CD4-positive, alpha-beta T cell treated with Interleukin-4 for 1 hour (primary cell): ENCODE data around the gene HYKK.
A peak's percentile ranks its signal among the peaks of the same experiment; 100 is the strongest.
"Not testable (repeated sequence)": the region's sequence is repeated elsewhere in the genome, so short reads cannot be mapped to it uniquely, and the experiment has no call there.

Experiments
- DNase-seq, 2 donors: peaks; one replicate each; pipeline ENCODE4 v3.0.0-alpha.2; 2020 to 2022

HYKK gene

GRCh38 chr15:78540141-78540870 lies 32.9 kb downstream of the HYKK start, which contains the start of gene PSMA4:
Gene PSMA4, plus strand, starts transcription at chr15:78540444. Its CDS starts 1,484 bp downstream, at chr15:78541928.
- DNase-seq, result peak; percentile 91 to 93

GRCh38 chr15:78540871-78541743 lies 33.7 kb downstream of the HYKK start:
- peak in 1 of 2 donors; percentile 34 for DNase-seq

GRCh38 chr15:78541744-78542034 lies 34.3 kb downstream of the HYKK start:
- no peak for DNase-seq

GRCh38 chr15:78542647-78543046 lies 35.3 kb downstream of the HYKK start:
- no peak for DNase-seq

GRCh38 chr15:78550194-78550593 lies 42.8 kb downstream of the HYKK start:
- DNase-seq, result no peak

- DNase-seq, result no peak
Observed at GRCh38 chr15:78550815-78551214, 43.4 kb downstream of the HYKK start.

GRCh38 chr15:78551902-78552301 lies 44.5 kb downstream of the HYKK start:
- no peak for DNase-seq

GRCh38 chr15:78552597-78552996 lies 45.2 kb downstream of the HYKK start:
- DNase-seq, result no peak

- DNase-seq, result not testable (repeated sequence)
Observed at GRCh38 chr15:78560201-78560600, 52.8 kb downstream of the HYKK start.

GRCh38 chr15:78561490-78561889 lies 54.1 kb downstream of the HYKK start:
- no peak for DNase-seq

GRCh38 chr15:78563092-78563491 lies 55.7 kb downstream of the HYKK start:
- no peak for DNase-seq

GRCh38 chr15:78564743-78565096 lies 57.3 kb downstream of the HYKK start:
- DNase-seq, result no peak

- peak; percentile 11 to 81 for DNase-seq
Observed at GRCh38 chr15:78565097-78565950, 57.9 kb downstream of the HYKK start, which contains the start of gene CHRNA5. Gene CHRNA5, plus strand, starts transcription at chr15:78565520. Its CDS starts 200 bp downstream, at chr15:78565720.

GRCh38 chr15:78565951-78566774 lies 58.8 kb downstream of the HYKK start:
- no peak for DNase-seq

- DNase-seq, result no peak
Observed at GRCh38 chr15:78567531-78567930, 60.2 kb downstream of the HYKK start.

GRCh38 chr15:78570710-78571109 lies 63.3 kb downstream of the HYKK start:
- DNase-seq, result no peak

GRCh38 chr15:78571382-78571781 lies 64.0 kb downstream of the HYKK start:
- no peak for DNase-seq

- DNase-seq, result no peak
Observed at GRCh38 chr15:78573416-78573815, 66.0 kb downstream of the HYKK start.

GRCh38 chr15:78574944-78575343 lies 67.6 kb downstream of the HYKK start:
- DNase-seq, result no peak
